Right lobe of liver (tissue), 4 donors: Measurements from ENCODE around the gene CDX1.

Source experiments
- CTCF ChIP-seq, 4 donors: fragments of 200-600 bp in 3 of 4; fragments of 450-650 bp in 1 of 4; IDR thresholded peaks; one replicate each; pipeline versions ENCODE4 v1.5.1 to v1.8.0; 2016 to 2022; ENCODE audit warnings: antibody characterized with exemption in 4 of 4, mild to moderate bottlenecking in 2 of 4
- POLR2A ChIP-seq: fragments of 450-650 bp; IDR thresholded peaks from one replicate; pipeline ENCODE4 v1.6.1; 2017; ENCODE audit warnings: antibody characterized with exemption, mild to moderate bottlenecking
- donor health status: DM: no; HTN: no; CAD: no.
- donor health status: DM: no; HTN: no; CAD: no.
- donor health status: DM: no; HTN: yes; CAD: no.

- TF ChIP-seq CTCF (IDR thresholded peaks at IDR 0.05), result no peak
- no peak for TF ChIP-seq POLR2A
Observed at GRCh38 chr5:150192462-150192861, 25.9 kb downstream of the CDX1 start.
